NCI-H1436 treated with DMSO at 0.1 percent for 48 hours (cell line): ENCODE results near the gene RAPGEF1.

Experiments used
- DNase-seq: peaks from one replicate; lab custom pipeline; 2025; lab: John Stamatoyannopoulos, UW

Gene RAPGEF1

GRCh38 chr9:131606896-131607567 is 132.8 kb downstream of the RAPGEF1 start:
- no peak for DNase-seq

- no peak for DNase-seq
These were observed 133.9 kb downstream of the RAPGEF1 start for GRCh38 chr9:131605770-131606590.

DNA sequence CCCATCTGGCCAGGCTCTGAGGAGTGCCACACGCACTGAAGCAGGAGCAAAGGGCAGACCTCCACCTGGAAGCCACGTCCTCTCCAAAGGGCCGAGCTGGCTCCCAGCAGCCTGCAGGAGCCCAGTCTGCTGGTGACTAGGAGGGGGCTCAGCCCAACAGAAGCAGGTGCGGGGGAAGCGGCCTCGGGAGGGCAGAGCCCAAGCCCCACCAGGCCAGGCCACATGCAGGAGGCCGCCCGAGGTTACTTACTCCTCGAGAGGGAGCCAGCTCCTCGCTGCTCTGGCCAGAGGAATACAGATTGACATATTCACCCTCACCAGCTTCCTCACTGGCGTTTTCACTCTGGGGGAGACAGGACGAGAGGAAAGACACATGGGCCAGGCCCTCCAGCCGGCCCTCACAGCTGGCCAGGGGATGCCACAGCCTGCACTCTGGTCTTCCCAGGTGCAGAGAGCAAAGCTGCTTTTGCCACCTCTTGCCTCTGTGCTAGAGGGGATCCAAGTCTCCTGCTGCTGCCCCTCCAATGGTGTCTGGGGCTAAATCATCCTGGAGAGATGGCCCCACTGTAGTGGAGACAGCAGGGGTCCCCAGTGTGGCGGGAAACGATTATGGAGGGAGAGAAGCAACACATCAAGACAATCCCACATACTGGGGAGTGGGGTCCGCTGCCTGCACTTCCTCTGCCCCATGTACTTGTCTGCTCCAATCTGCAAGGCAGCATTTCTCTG is 136.0 kb downstream of the RAPGEF1 start:
- DNase-seq = no peak

DNA sequence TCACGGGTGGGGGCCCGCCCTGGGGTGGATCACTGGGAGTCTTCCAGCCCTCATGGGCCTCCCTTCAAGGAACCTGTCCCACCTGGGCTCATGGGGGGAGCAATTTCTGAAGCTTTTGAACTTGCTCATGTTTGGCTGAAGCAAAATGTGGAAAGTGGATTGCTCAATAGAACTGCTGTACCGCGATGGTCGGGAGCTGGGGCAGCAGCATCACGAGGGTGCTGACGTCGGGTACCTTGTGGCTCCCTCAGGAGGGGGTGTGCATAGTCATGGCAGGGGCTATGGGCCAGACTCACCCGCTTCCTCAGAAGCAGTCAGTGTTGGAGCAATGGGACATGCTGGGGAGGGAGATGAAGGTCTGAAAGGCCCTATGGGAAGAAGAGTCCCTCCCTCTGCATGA is 136.7 kb downstream of the RAPGEF1 start:
- DNase-seq = no peak

DNA sequence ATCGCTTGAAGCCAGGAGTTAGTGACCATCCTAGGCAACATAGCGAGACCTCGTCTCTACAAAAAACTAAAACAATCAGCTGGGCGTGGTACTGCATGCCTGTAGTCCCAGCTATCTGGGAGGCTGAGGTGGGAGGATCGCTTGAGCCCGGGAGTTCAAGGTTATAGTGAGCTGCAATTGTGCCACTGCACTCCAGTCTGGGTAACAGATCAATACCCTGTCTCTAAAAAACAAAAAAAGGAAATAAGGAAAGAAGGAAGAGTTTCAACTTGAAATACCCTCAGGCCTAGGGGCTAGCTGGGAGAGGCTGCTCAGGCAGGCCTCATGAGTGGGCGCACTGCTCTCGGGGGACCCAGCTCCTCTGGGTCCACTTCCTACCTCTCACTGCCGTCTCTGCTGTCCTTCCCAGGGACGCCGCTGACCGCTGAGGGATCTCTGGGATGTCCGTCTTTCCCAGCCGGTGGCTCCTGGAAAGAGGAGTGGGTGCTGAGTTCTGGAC is 138.1 kb downstream of the RAPGEF1 start:
- DNase-seq = no peak

DNA sequence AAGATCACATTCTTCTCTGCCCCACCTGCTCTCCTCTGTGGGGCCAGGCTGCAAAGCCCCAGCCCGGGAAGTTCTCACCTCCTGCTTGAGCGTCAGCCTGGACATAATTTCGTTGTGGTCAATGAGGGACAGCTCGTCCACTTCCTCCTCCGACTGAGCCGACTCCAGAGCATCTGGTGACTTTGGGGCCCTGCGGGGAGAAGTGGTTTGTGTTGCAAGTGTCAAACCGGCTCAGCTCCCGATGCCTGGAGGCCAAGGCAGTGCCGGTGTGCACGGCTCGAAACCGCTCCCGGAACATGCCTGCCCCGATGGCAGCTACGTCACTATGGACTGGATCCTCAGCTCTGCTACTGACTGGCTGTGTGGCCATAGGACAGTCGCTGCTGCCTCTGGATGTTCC is 141.8 kb downstream of the RAPGEF1 start:
- no peak for DNase-seq

- DNase-seq = no peak
These were observed 142.6 kb downstream of the RAPGEF1 start for GRCh38 chr9:131597246-131597645.

DNA sequence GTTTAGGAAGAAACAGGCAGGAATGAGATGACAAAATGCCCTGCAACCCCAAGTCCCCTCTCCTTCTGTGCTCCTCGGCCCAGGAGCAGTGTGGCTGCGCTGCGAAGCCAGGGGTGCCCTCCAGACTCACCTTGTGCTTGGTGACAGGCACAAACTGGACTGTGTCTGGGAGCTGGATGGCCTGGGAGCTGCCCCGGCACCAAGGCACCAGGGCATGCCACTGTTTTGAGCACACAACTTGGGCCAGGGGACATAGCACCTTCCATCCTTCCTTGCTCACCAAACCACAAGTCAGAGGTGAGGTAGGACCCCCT is 143.5 kb downstream of the RAPGEF1 start:
- DNase-seq = no peak

DNA sequence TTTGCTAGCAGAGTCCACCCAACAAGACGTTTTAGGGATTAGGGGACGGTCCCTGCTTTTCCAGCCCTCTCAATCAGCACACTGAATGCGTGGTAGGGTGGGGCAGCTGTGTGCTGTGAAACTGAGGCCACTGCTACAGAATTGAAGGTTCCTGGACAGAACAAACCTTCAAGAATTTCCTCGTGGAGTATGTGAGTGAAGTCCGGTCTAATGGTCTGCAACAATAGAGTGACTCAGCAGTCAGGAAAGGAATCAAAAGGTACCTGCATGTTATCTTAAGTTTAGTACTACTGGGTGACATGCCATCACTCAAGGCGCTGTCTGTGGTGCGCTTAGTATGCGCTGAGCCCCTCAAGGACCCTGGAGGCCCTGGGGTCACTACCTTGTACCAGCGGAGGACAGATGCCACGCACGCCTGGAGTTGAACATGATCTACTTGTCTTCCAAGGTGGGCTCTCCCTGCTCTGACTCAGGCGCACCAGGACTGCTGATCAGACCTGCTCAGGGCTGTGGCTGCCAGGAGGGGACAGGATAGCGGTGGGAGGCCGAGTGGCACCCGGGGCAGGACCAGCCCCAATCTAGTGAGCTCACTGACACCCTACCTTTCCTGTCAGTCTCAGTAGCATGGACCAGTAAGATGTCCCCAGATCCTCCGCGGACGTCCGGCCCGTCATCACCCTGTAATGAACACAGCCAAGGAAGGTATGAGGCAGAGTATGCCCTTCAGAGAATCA is 144.0 kb downstream of the RAPGEF1 start:
- DNase-seq = no peak

- no peak for DNase-seq
These were observed 144.8 kb downstream of the RAPGEF1 start for GRCh38 chr9:131594906-131595665.

DNA sequence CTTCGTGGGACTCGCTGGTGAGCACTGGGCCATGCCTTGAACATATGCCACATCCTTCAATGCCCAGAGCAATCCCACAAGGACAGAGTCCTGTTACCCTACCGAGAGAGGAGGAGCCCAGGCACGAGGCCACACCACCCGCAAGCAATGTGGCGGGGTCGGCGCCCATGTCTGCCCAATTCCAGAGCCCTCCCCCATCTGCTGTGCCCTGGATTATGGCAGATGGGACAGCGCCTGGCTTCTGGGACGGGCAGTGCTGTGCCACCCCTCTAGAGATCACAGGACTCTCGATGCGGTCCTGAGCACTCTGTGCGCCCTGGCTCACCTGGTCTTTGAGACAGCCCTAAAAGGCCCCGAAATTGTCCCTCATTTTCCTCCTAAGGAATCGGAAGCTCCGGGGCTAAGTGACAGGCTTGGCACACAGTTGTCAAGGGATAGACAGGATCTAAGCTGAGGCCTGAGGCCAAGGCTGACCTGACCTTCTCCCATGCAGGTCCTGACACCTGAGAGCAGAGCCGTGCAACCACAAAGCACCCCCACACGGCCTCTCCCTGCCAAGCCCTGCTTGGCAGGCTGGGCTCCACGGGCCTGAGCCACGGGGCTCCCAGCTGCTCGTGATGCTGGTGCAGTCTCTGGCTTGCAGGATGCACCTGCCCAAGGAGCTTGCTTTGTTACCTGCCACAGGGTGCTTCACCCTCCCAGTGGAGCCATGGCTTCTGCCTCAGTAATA is 145.8 kb downstream of the RAPGEF1 start:
- DNase-seq = no peak

- DNase-seq = no peak
These were observed 146.6 kb downstream of the RAPGEF1 start for GRCh38 chr9:131593091-131593820.

- no peak for DNase-seq
These were observed 148.0 kb downstream of the RAPGEF1 start for GRCh38 chr9:131591845-131592208.

- no peak for DNase-seq
These were observed 148.7 kb downstream of the RAPGEF1 start for GRCh38 chr9:131590907-131591844.

DNA sequence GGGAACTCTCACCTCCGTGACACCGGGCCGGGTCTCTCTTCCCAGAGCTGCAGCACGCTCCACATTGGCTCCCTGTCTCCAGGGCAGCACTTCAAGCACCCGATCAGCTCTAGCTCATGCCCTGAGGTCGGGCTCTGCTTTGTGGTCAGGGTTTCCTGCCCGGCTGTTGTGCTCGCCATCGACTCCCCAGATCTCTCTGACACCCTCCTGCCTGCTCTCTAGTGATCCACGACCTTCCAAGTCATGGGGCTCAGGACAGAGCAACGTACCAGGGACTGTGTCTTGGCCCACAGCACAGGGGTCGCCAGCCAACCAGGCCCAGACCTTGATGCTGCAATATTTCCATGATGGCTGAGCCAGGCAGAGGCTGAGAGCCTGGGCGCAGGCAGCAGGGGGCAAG is 149.4 kb downstream of the RAPGEF1 start:
- DNase-seq = no peak

- no peak for DNase-seq
These were observed 149.9 kb downstream of the RAPGEF1 start for GRCh38 chr9:131589993-131590392.

GRCh38 chr9:131589124-131589711 is 150.7 kb downstream of the RAPGEF1 start:
- no peak for DNase-seq

DNA sequence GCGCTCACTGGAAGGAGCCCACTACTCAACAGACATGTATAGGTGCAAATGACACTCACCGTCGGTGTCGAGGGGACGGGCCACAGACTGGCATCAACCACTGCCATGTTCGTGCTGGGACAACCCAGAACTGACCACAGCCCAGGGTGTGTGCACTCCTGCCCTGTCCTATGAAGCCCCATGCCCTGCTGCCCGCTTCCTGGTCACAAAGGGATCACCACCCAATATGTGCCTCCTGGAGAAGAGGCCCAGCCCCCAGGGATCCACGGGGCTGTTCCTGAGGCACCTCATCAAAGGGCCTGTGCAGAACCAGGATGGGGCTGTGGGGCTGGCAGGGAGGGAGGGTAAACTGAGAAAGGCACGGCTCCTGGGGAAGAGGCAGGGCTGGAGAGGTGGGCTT is 151.5 kb downstream of the RAPGEF1 start:
- DNase-seq = no peak

- DNase-seq = no peak
These were observed 152.0 kb downstream of the RAPGEF1 start for GRCh38 chr9:131587906-131588305.
